Skeletal muscle cell (primary cell): Measurements from ENCODE around the gene RPS19BP1.

Experiments used
- DNase-seq: peaks from one replicate; pipeline ENCODE4 v3.0.0-alpha.2; 2010; ENCODE audit warnings: low read depth
- H3K4me3 ChIP-seq: 2 replicates; pipeline ENCODE4 v1.5.1; 2011; ENCODE audit warnings: low read depth, mild to moderate bottlenecking, control low read depth, low read length, moderate library complexity

The RPS19BP1 gene

DNA sequence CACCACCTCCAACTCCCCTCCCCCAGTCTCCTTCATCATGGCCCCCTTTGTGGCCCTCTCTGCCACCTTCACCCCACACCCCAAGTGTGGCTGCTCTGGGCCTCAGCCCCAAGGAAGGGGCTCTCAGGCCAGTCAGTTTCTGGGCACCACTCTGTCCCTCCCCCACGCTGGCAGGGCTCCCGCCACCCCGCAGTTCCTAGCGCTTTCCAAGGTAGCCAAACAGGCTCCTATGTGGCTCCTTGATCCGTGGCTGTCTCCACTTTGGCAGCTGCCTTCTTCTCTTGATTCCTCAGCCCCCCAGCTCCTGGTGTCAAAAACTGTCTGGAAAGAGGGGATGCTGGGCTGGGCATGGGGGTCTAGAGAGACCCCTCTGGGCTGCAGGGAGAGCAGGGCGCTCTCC lies 27.6 kb upstream of the RPS19BP1 start:
- no peak for DNase-seq
- H3K4me3 ChIP-seq = no peak overlapping the region

GRCh38 chr22:39559456-39560105 lies 27.0 kb upstream of the RPS19BP1 start:
- no peak for DNase-seq
- no peak overlapping the region for H3K4me3 ChIP-seq

DNA sequence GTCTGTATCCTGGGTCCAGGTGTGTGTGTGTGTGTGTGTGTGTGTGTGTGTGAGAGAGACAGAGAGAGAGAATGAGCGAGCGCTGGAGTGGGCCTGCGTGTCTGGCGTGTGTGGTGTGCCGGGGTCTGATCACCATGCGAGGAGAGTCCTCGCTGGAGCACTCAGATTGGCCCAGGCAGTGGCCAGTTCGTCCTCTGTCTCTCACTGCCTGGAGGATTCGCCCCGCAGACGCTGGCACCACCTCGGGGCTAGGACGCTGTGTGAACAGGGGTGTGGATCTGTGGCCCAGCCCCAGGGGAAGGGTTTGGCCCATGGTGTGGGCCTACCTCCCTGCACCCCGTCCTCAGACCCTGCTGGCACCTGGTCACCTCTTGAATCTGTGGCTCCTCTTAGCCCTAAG lies 26.4 kb upstream of the RPS19BP1 start:
- H3K4me3 ChIP-seq = no peak overlapping the region
- DNase-seq = no peak

- H3K4me3 ChIP-seq = no peak overlapping the region
- no peak for DNase-seq
Measured at GRCh38 chr22:39558254-39558727, 25.7 kb upstream of the RPS19BP1 start.

DNA sequence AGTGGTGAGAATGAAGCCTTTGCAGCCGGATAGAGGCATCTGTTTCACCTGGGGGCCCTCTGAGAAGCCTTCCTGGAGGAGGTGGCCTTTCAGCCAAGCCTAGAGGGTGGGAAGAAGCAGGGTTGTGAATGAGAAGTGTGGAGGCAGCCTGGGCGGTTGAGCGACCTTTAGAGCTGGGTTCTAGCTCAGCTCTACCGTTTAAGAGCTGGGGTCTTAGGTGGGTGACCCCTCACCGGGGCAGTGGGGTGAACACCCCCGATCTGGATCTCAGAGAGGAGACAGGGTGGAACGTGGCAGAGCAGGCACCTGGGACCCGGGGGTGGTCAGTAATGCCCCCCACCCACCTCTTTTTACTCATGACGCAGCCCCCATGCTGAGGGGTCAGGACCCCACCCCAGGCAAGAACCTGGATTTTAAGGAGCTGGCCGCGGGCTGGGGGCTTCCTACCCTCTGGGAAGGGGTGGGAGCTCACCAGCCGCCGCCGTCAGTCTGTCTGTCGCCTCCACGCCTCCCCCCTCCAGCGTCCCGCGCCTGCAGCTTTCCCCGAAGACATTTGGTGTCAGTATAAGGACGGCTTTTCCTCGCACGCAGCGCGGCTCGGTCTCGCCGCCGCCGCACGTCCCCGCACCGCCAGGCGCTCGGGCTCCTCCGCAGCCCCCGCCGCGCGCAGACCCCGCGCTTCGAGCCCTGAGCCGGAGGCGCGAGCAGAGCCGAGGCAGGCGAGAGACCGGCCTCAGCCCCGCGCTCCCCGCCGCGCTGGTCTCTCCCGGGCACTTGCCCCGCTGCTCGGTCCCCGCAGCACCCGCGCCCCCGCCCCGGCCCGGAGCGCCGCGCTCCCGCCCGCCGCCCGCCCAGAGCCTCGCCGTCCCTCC lies 24.7 kb upstream of the RPS19BP1 start:
- H3K4me3 ChIP-seq = no peak overlapping the region
- DNase-seq = no peak

DNA sequence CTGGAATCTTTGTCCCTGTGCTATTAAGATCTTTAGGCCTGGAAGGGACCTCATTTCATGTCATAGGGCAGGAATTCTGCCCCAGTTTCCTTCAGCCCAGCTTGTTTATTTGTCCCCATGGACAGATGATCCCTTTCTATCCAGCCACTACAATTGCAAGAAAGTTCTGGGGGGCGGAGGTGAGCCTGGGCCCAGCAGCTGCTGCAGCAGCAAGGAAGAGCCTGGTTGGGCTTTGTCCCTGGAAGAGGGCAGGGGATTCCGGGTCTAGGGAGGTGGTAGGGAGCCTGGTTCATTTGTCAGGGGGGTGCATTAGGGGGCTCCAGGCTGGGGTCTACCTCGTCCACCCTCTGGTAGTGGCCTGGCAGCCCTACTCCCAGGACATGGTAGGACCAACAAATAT lies 21.6 kb upstream of the RPS19BP1 start:
- no peak overlapping the region for H3K4me3 ChIP-seq
- DNase-seq = no peak

DNA sequence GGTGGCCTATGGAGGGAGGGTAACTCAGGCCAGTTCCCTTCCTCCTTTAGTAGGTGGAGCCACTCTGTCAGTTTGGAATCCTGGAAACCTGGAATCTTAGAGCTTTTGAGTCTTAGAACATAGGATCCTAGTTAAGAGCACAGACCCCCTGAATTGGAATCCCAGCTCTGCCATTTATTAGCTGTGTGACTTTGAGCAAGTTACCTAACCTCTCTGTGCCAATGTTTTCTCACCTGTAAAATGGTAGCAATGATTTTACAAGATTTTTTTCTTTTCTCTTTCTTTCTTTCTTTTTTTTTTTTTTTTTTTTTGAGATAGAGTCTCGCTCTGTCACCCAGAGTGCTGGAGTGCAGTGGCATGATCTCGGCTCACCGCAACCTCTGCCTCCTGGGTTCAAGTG lies 20.9 kb upstream of the RPS19BP1 start:
- no peak overlapping the region for H3K4me3 ChIP-seq
- DNase-seq = no peak

- no peak for DNase-seq
Measured at GRCh38 chr22:39547587-39547947, 15.0 kb upstream of the RPS19BP1 start.

DNA sequence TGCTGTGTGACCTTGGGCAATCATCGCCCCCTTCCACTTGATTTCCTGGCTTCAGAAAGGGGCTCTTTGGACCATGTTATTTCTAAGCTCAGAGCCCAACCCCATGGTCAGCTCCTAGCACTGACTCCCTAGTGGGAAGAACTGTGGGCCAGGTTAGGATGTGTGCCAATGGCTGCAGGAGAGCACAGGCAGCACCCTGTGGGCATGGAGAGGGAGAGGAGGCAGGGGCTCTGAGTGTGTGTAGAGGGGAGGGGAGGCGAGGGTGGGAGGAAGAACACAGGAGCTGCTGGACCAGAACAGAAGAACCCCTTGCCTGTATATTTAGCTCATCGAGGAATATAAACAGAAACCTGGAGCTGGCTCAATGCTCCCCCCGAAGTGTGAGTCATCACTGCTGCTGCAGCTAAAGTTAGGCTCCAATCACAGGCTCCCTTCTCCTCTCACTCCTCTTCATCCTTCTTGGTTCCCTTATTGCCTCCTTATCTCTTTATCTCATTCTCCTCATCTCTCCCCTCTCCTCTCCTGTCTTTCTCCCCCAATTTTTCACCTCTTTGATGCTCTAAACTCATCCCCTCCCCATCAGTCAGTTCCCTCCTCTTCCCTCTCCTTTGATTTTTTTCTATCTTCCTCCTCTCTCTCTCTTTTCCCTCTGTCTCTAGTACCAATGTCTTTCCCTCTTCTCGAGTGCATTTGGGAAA lies 14.5 kb upstream of the RPS19BP1 start:
- no peak for DNase-seq
- no peak overlapping the region for H3K4me3 ChIP-seq

More at GRCh38 chr22:39547587-39547947, 15.0 kb upstream of the RPS19BP1 start:
- no peak overlapping the region for H3K4me3 ChIP-seq

- H3K4me3 ChIP-seq = no peak overlapping the region
- no peak for DNase-seq
Measured at GRCh38 chr22:39545386-39546365, 13.1 kb upstream of the RPS19BP1 start.

DNA sequence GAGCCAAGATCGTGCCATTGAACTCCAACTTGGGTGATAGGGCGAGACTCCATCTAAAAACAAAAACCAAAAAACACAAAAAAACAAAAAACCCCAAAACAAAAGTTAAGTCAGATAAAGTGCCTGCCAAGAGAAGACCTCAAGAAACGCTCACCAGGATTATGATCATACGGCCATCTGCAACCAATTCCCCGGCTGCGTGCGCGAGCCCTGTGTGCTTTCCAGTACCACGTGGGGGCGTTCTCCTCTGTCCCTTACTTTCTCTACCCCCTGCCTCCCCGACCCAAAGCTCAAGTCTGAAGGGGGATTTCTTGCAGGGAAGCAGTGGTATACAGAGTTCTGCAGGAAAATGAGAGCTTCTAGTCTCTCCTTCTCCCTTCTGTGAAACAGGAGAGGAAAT lies 10.5 kb upstream of the RPS19BP1 start:
- DNase-seq = no peak
- H3K4me3 ChIP-seq = no peak overlapping the region

DNA sequence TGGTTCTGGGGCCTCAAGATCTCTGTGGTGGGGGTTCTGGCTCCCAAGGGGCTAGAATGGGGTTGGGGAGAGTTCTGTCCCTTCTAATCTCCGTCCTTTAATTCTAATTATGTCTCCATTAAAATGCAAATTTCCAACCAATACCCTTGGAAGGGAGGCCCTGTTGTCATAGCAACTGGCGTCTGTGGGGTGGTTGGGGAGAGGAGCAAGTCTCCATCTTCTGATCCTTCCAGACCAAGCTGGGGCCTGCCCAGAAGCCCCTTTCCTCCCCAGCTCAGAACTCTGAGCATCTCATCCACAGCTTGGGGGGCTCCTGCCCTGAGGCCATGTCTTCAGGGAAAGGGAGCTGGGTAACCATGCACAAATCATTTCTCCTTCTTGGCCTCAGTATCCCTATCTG lies 5.4 kb upstream of the RPS19BP1 start:
- no peak for DNase-seq
- H3K4me3 ChIP-seq = no peak overlapping the region

DNA sequence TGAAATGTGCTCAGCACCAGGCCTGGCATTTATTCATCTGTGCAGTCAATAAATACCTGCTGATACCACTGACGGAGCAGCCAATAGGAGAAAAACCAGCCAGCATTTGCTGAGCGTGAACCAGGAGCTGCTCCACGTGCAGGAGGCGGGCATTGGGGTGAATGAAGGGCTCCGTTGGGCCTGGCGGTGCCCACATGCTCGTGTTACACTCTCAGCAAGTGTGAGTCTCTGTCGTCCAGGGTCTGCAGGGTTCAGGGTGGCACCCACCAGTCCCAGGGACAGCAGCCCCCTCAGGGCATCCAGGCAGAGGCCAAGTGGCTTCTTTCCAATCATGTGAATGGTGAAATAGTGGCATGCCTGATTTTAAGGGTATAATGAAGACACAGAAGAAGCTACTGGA lies 4.2 kb upstream of the RPS19BP1 start:
- no peak for DNase-seq

GRCh38 chr22:39535831-39536449 lies 3.4 kb upstream of the RPS19BP1 start:
- no peak overlapping the region for H3K4me3 ChIP-seq
- no peak for DNase-seq

More for the DNA sequence above, 4.2 kb upstream of the RPS19BP1 start:
- H3K4me3 ChIP-seq = no peak overlapping the region

- no peak overlapping the region for H3K4me3 ChIP-seq
- DNase-seq = no peak
Measured at GRCh38 chr22:39535357-39535725, 2.8 kb upstream of the RPS19BP1 start.

DNA sequence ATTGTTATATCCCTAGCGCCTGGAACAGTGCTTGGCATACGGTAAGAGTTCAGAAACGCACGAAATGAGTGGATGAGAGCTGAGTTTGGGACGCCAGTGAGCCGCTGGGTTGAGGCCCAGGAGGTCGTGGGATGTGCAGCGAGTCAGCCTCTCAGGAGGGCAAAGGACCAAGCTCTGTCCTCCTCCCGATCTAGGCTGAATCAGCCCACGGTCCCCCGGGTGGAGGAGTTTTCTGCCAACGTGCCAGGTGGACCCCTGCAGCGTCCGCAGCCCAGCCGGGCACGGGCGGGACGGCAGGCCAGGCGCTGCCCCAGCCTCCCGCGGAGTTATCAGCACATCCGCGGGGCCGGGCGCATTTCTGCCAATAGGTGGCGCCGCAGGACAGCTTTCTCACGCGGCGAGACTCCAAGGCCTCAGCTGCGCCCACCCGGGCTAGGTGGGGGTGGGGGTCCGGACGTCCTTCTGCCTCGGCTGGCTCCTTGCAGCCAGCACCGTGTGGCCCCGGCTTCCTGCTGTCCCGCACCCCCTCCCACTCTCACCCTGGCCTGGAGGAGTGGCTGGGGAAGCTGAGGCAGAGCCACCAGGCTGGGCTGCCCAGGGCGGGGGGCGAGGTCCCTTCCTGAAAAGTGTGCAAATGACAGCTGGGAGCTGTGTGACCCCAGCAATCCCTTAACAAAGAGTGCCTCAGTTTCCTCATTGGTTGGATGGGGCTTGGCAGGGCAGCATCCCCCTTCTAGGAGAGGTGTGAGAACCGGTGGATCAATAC lies 2.2 kb upstream of the RPS19BP1 start:
- no peak overlapping the region for H3K4me3 ChIP-seq
- DNase-seq = no peak

DNA sequence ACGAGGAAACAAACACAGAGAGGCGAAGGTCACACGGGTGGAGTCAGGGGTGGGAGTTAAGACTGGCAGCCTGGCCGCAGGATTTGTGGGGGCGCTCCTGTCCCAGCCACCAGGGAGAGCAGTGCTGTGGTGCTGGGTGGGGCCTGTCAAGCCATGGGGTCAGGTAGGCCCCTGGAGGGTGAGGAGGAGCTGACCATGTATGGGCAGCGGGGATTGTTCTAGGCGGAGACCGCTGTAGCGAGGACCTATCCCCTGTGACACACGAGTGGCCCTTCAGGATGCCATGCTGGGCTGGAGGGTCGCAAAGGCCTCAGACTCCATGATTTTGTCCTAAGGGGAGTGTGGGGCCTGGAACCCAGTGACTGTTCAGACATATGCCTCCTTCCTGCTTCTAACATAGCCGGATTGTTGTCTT lies 1.6 kb upstream of the RPS19BP1 start:
- H3K4me3 ChIP-seq = no peak overlapping the region
- no peak for DNase-seq

GRCh38 chr22:39530692-39531331 lies 1.7 kb downstream of the RPS19BP1 start:
- H3K4me3 ChIP-seq = no peak overlapping the region

More at GRCh38 chr22:39530692-39531331, 1.7 kb downstream of the RPS19BP1 start:
- DNase-seq = no peak
